ENCODE measurements around the gene GRIN2D. TPM values are rescaled to one million over a fixed set of nuclear protein-coding genes. Genes with fewer than 3 reads are reported as not detected.

GRIN2D gene
- total and polyA plus RNA-seq, 2 of the 8 experiments (the other 6 are each of a cell fraction or from before 2014, with no cell fraction given): 2.2 to 12.4 TPM

- no peak overlapping the region for H2BK15ac ChIP-seq (ENCODE audit: low read length)
- H4K8ac ChIP-seq (ENCODE audit: extremely low read depth, insufficient read depth, low read length): no peak overlapping the region
- H4K5ac ChIP-seq (ENCODE audit: insufficient read length, low read depth, low read length): no peak overlapping the region
- H2BK120ac ChIP-seq (replicated peaks; ENCODE audit: low read depth, low read length): no peak overlapping the region
- no peak overlapping the region for H3K4me2 ChIP-seq (ENCODE audit: insufficient read depth in 1 of 2, low read depth in 2 of 2, low read length in 2 of 2)
- H2BK20ac ChIP-seq (ENCODE audit: low read length): no peak overlapping the region
- ChIA-PET CTCF (ENCODE audit: partially characterized antibody) (interaction anchor here (1.0 to 1.1 kb wide), 2 partner anchors 20 to 62 kb away, joined by 3 to 9 read pairs; no protein-coding TSS in a partner anchor), POLR2A (ENCODE audit: partially characterized antibody) (interaction anchor here (1.1 to 1.4 kb wide), 2 partner anchors 29 to 119 kb away, joined by 3 read pairs; no protein-coding TSS in a partner anchor)
- H3K23me2 ChIP-seq (ENCODE audit: low read depth, low read length): no peaks in the 10 kb centered on the region
- no peak overlapping the region for H3K18ac ChIP-seq (ENCODE audit: extremely low read depth, low read length)
- no peak overlapping the region for H2BK5ac ChIP-seq (ENCODE audit: low read depth, low read length)
- H3K36me3 ChIP-seq (ENCODE audit: control insufficient read depth in 2 of 4, insufficient read depth in 4 of 4, low read length in 3 of 4): no peaks in the 10 kb centered on the region; a peak in 1 of 8 replicates
- H2BK12ac ChIP-seq (ENCODE audit: low read depth, low read length): no peak overlapping the region
- no peaks in the 10 kb centered on the region for H4K20me1 ChIP-seq (replicated peaks in 1 of 2; ENCODE audit: control insufficient read depth in 1 of 2, insufficient read depth in 2 of 2, low read length in 2 of 2)
- DNase-seq (ENCODE audit: low read depth in 1 of 2, low spot score in 2 of 2) (no peak), FAIRE-seq (no peak)
- H3K56ac ChIP-seq (replicated peaks; ENCODE audit: insufficient read length, low read depth, low read length): no peak overlapping the region
- H3K23ac ChIP-seq (ENCODE audit: insufficient read length): no peak overlapping the region
- no peak overlapping the region for H3K9ac ChIP-seq (replicated peaks in 1 of 4; ENCODE audit: extremely low read depth in 1 of 4, low read depth in 3 of 4, low read length in 3 of 4)
- H3K4ac ChIP-seq (replicated peaks; ENCODE audit: insufficient read length, low read depth, low read length): no peak overlapping the region
- peaks cover 0 to 3% (median under 1%) of the 10 kb centered on the region in 4 experiments; a peak in 2 of 7 replicates for H3K27me3 ChIP-seq (replicated peaks in 1 of 4; ENCODE audit: control insufficient read depth in 3 of 4, extremely low read depth in 1 of 4, insufficient read depth in 3 of 4, low read length in 3 of 4)
- H2AK5ac ChIP-seq (ENCODE audit: low read depth, low read length): no peak overlapping the region
- 88% methylated on average over 4 of the region's 4 CpGs; no CpG with 5 or more reads in 1 of the 2 experiments for WGBS, 2 experiments (ENCODE audit: extremely low coverage in 1 of 2, insufficient coverage in 1 of 2, insufficient read length in 1 of 2, insufficient replicate concordance in 2 of 2, low coverage in 1 of 2, low lambda C conversion rate in 2 of 2, missing lambda C conversion rate in 1 of 2)
- H4K91ac ChIP-seq (replicated peaks; ENCODE audit: insufficient read length, low read length): no peak overlapping the region
- H3K79me2 ChIP-seq (ENCODE audit: control insufficient read depth in 1 of 2, insufficient read depth in 2 of 2, low read length in 2 of 2): no peaks in the 10 kb centered on the region
- no peak overlapping the region for H3K4me3 ChIP-seq (ENCODE audit: extremely low read depth in 1 of 4, insufficient read depth in 2 of 4, low read depth in 3 of 4, low read length in 4 of 4)
- no peaks in the 10 kb centered on the region for H3K79me1 ChIP-seq (ENCODE audit: low read depth, low read length)
- H2AFZ ChIP-seq (ENCODE audit: low read length): no peak overlapping the region
- no peak overlapping the region for H3K27ac ChIP-seq (ENCODE audit: low read depth, low read length)
- no peak overlapping the region for H3K14ac ChIP-seq (ENCODE audit: insufficient read length)
- no peaks in the 10 kb centered on the region; a peak in 1 of 7 replicates for H3K4me1 ChIP-seq (replicated peaks in 1 of 4; ENCODE audit: control insufficient read depth in 3 of 4, insufficient read depth in 4 of 4, low read length in 3 of 4)
- TF ChIP-seq SIN3A (conservative IDR thresholded peaks at IDR 0.05 in 1 of 2, IDR thresholded peaks at IDR 0.05 in 1 of 2; ENCODE audit: low read depth in 1 of 2, low read length in 2 of 2) (no peak), PHF8 (conservative IDR thresholded peaks at IDR 0.05; ENCODE audit: low read depth, low read length) (no peak), POLR2AphosphoS5 (IDR thresholded peaks at IDR 0.05; ENCODE audit: low read depth, low read length) (no peak), ASH2L (IDR thresholded peaks at IDR 0.05; ENCODE audit: low read length) (no peak), POLR2A (IDR thresholded peaks at IDR 0.05; ENCODE audit: control extremely low read depth in 1 of 2, low read depth in 2 of 2, low read length in 2 of 2) (no peak), CHD2 (IDR thresholded peaks at IDR 0.05; ENCODE audit: low read length) (no peak)
- no peaks in the 10 kb centered on the region for H3K9me3 ChIP-seq (ENCODE audit: insufficient read depth in 2 of 2, low read depth in 1 of 2, low read length in 1 of 2)
Measured at GRCh38 chr19:48370955-48371354, 22.5 kb upstream of the GRIN2D start.

Measured in H1 (cell line).